Measurements from ENCODE around the gene FAXC. TPM values are rescaled to one million over a fixed set of nuclear protein-coding genes. Genes with fewer than 3 reads are reported as not detected.
A peak's percentile ranks its signal among the peaks of the same experiment; 100 is the strongest.

FAXC gene
- total and polyA plus RNA-seq, 8 donors, result 0.60 to 6.3 (median 2.4) TPM

- TF ChIP-seq CTCF (IDR thresholded peaks at IDR 0.05), result no peak
- no peaks in the 10 kb centered on the region for H3K4me1 ChIP-seq
Observed at GRCh38 chr6:99287523-99287922, 62.0 kb downstream of the FAXC start.

GRCh38 chr6:99285881-99286280 lies 63.6 kb downstream of the FAXC start:
- no peak for FAIRE-seq
- TF ChIP-seq CTCF (IDR thresholded peaks at IDR 0.05), result no peak
- H3K36me3 ChIP-seq, result no peaks in the 10 kb centered on the region
- H3K27ac ChIP-seq, result no peak overlapping the region
- H3K4me1 ChIP-seq, result no peaks in the 10 kb centered on the region
- H3K9me3 ChIP-seq, result no peaks in the 10 kb centered on the region
- intact Hi-C loops (cut with DNase I), result no loop called here
- 46 to 47% methylated on average over 4 of the region's 4 CpGs for WGBS, 2 donors
- ATAC-seq, result peak in 2 of 4 donors; percentile 38 to 50
- H3K27me3 ChIP-seq, result no peaks in the 10 kb centered on the region
- DNase-seq, result no peak
- no peak overlapping the region for H3K4me3 ChIP-seq

More at GRCh38 chr6:99287523-99287922, 62.0 kb downstream of the FAXC start:
- 89 to 91% methylated on average over 2 of the region's 2 CpGs for WGBS, 2 donors
- no peaks in the 10 kb centered on the region for H3K36me3 ChIP-seq
- H3K27ac ChIP-seq, result no peak overlapping the region
- intact Hi-C loops (cut with DNase I), result no loop called here
- FAIRE-seq (no peak), DNase-seq (no peak), ATAC-seq (no peak)
- H3K9me3 ChIP-seq, result no peaks in the 10 kb centered on the region
- no peaks in the 10 kb centered on the region for H3K27me3 ChIP-seq
- no peak overlapping the region for H3K4me3 ChIP-seq

GRCh38 chr6:99282479-99283062 lies 66.9 kb downstream of the FAXC start:
- WGBS, 2 donors, result 46 to 50% methylated on average over 4 of the region's 4 CpGs
- no peak overlapping the region for H3K27ac ChIP-seq
- peak in 2 of 4 donors; percentile 8 to 18 for TF ChIP-seq CTCF (IDR thresholded peaks at IDR 0.05)
- DNase-seq (no peak), ATAC-seq (peak in 3 of 4 donors; percentile 51 to 58 (median 58)), FAIRE-seq (peak; percentile 17)
- H3K27me3 ChIP-seq, result no peaks in the 10 kb centered on the region
- no peaks in the 10 kb centered on the region for H3K9me3 ChIP-seq
- intact Hi-C loops (cut with DNase I), result no loop called here
- H3K36me3 ChIP-seq, result no peaks in the 10 kb centered on the region
- no peaks in the 10 kb centered on the region for H3K4me1 ChIP-seq
- H3K4me3 ChIP-seq, result no peak overlapping the region

GRCh38 chr6:99276747-99277146 lies 72.7 kb downstream of the FAXC start:
- 51 to 67% methylated on average over 2 of the region's 2 CpGs for WGBS, 2 donors
- ATAC-seq (no peak), FAIRE-seq (no peak), DNase-seq (no peak)
- intact Hi-C loops (cut with DNase I), result no loop called here
- H3K27me3 ChIP-seq, result no peaks in the 10 kb centered on the region
- H3K9me3 ChIP-seq, result no peaks in the 10 kb centered on the region
- H3K4me1 ChIP-seq, result no peaks in the 10 kb centered on the region
- no peaks in the 10 kb centered on the region for H3K36me3 ChIP-seq
- H3K27ac ChIP-seq, result no peak overlapping the region
- no peak for TF ChIP-seq CTCF (IDR thresholded peaks at IDR 0.05)
- no peak overlapping the region for H3K4me3 ChIP-seq

- no peak for TF ChIP-seq CTCF (IDR thresholded peaks at IDR 0.05)
- peak; percentile 77 to 87 (median 86) for ATAC-seq
- H3K9me3 ChIP-seq, result no peaks in the 10 kb centered on the region
- H3K27me3 ChIP-seq, result no peaks in the 10 kb centered on the region
- 13 to 15% methylated on average over 7 of the region's 7 CpGs for WGBS, 2 donors
- H3K36me3 ChIP-seq, result no peaks in the 10 kb centered on the region
- FAIRE-seq, result no peak
- intact Hi-C loops (cut with DNase I), result no loop called here
- peak in 4 of 6 donors; percentile 24 to 53 (median 24) for DNase-seq
- no peak overlapping the region for H3K27ac ChIP-seq
- no peak overlapping the region for H3K4me3 ChIP-seq
- no peaks in the 10 kb centered on the region for H3K4me1 ChIP-seq
Observed at GRCh38 chr6:99270826-99271225, 78.6 kb downstream of the FAXC start.

All from pancreas (tissue), 10 donors.